ENCODE results near the gene FAM124A. TPM values are rescaled to one million over a fixed set of nuclear protein-coding genes. Genes with fewer than 3 reads are reported as not detected.

The FAM124A gene
- total RNA-seq, 1 experiment from 2014 or later = 0.12 TPM

- Mint-ChIP-seq H3K9me3 (ENCODE audit: unreplicated experiment) (no peaks in the 10 kb centered on the region), H3K27me3 (ENCODE audit: insufficient read depth, unreplicated experiment) (no peaks in the 10 kb centered on the region), H3K27ac (ENCODE audit: low read depth, unreplicated experiment) (no peak overlapping the region), H3K4me1 (ENCODE audit: insufficient read depth, unreplicated experiment) (no peaks in the 10 kb centered on the region), H3K36me3 (ENCODE audit: insufficient read depth, unreplicated experiment) (no peaks in the 10 kb centered on the region), H3K4me3 (ENCODE audit: unreplicated experiment) (no peak overlapping the region)
- no peak for DNase-seq (ENCODE audit: unreplicated experiment)
- no peak for TF ChIP-seq CTCF (IDR thresholded peaks at IDR 0.05; ENCODE audit: unreplicated experiment)
- no TSS peak for BruUV-seq (replicated peaks)
- ChIA-PET POLR2A (no interaction called here), CTCF (interaction anchor here (0.7 kb wide), 2 partner anchors 13 to 539 kb away, joined by 3 to 4 read pairs; no protein-coding TSS in a partner anchor)
- intact Hi-C loops (cut with micrococcal nuclease) = no loop called here
Observed at GRCh38 chr13:51258612-51259548, 36.7 kb downstream of the FAM124A start.

GRCh38 chr13:51260154-51260553, 38.0 kb downstream of the FAM124A start:
- Mint-ChIP-seq H3K4me3 (ENCODE audit: unreplicated experiment) (no peak overlapping the region), H3K36me3 (ENCODE audit: insufficient read depth, unreplicated experiment) (no peaks in the 10 kb centered on the region), H3K4me1 (ENCODE audit: insufficient read depth, unreplicated experiment) (no peaks in the 10 kb centered on the region), H3K27ac (ENCODE audit: low read depth, unreplicated experiment) (no peak overlapping the region), H3K27me3 (ENCODE audit: insufficient read depth, unreplicated experiment) (no peaks in the 10 kb centered on the region), H3K9me3 (ENCODE audit: unreplicated experiment) (no peaks in the 10 kb centered on the region)
- intact Hi-C loops (cut with micrococcal nuclease) = no loop called here
- ChIA-PET POLR2A (no interaction called here), CTCF (interaction anchor here (1.0 to 2.0 kb wide), 2 partner anchors 25 to 28 kb away, joined by 4 to 7 read pairs; no protein-coding TSS in a partner anchor)
- BruUV-seq (replicated peaks) = no TSS peak
- TF ChIP-seq CTCF (IDR thresholded peaks at IDR 0.05; ENCODE audit: unreplicated experiment) = no peak
- no peak for DNase-seq (ENCODE audit: unreplicated experiment)

- no peaks in the 10 kb centered on the region for H3K36me3 Mint-ChIP-seq (ENCODE audit: insufficient read depth, unreplicated experiment)
- H3K4me1 Mint-ChIP-seq (ENCODE audit: insufficient read depth, unreplicated experiment) = no peaks in the 10 kb centered on the region
- no peak for TF ChIP-seq CTCF (IDR thresholded peaks at IDR 0.05; ENCODE audit: unreplicated experiment)
- ChIA-PET CTCF (interaction anchor here (1.2 to 2.0 kb wide), 3 partner anchors 24 to 536 kb away, joined by 3 to 7 read pairs (median 3); no protein-coding TSS in a partner anchor), POLR2A (no interaction called here)
- no peak overlapping the region for H3K27ac Mint-ChIP-seq (ENCODE audit: low read depth, unreplicated experiment)
- H3K27me3 Mint-ChIP-seq (ENCODE audit: insufficient read depth, unreplicated experiment) = no peaks in the 10 kb centered on the region
- H3K4me3 Mint-ChIP-seq (ENCODE audit: unreplicated experiment) = no peak overlapping the region
- no TSS peak for BruUV-seq (replicated peaks)
- no peaks in the 10 kb centered on the region for H3K9me3 Mint-ChIP-seq (ENCODE audit: unreplicated experiment)
- intact Hi-C loops (cut with micrococcal nuclease) = no loop called here
- no peak for DNase-seq (ENCODE audit: unreplicated experiment)
Observed at GRCh38 chr13:51261610-51262249, 39.5 kb downstream of the FAM124A start.

- Mint-ChIP-seq H3K27ac (ENCODE audit: low read depth, unreplicated experiment) (no peak overlapping the region), H3K36me3 (ENCODE audit: insufficient read depth, unreplicated experiment) (no peaks in the 10 kb centered on the region), H3K27me3 (ENCODE audit: insufficient read depth, unreplicated experiment) (no peaks in the 10 kb centered on the region), H3K9me3 (ENCODE audit: unreplicated experiment) (no peaks in the 10 kb centered on the region), H3K4me3 (ENCODE audit: unreplicated experiment) (no peak overlapping the region), H3K4me1 (ENCODE audit: insufficient read depth, unreplicated experiment) (no peaks in the 10 kb centered on the region)
- POLR2A ChIA-PET = no interaction called here
- no peak for TF ChIP-seq CTCF (IDR thresholded peaks at IDR 0.05; ENCODE audit: unreplicated experiment)
- intact Hi-C loops (cut with micrococcal nuclease) = no loop called here
- no peak for DNase-seq (ENCODE audit: unreplicated experiment)
- CTCF ChIA-PET = interaction anchor here (0.5 to 1.2 kb wide), 5 partner anchors 14 to 46 kb away, joined by 3 read pairs; no protein-coding TSS in a partner anchor
- BruUV-seq (replicated peaks) = no TSS peak
Observed at GRCh38 chr13:51262501-51263211, 40.5 kb downstream of the FAM124A start.
